ENCODE measurements around the gene DNTT.

DNA sequence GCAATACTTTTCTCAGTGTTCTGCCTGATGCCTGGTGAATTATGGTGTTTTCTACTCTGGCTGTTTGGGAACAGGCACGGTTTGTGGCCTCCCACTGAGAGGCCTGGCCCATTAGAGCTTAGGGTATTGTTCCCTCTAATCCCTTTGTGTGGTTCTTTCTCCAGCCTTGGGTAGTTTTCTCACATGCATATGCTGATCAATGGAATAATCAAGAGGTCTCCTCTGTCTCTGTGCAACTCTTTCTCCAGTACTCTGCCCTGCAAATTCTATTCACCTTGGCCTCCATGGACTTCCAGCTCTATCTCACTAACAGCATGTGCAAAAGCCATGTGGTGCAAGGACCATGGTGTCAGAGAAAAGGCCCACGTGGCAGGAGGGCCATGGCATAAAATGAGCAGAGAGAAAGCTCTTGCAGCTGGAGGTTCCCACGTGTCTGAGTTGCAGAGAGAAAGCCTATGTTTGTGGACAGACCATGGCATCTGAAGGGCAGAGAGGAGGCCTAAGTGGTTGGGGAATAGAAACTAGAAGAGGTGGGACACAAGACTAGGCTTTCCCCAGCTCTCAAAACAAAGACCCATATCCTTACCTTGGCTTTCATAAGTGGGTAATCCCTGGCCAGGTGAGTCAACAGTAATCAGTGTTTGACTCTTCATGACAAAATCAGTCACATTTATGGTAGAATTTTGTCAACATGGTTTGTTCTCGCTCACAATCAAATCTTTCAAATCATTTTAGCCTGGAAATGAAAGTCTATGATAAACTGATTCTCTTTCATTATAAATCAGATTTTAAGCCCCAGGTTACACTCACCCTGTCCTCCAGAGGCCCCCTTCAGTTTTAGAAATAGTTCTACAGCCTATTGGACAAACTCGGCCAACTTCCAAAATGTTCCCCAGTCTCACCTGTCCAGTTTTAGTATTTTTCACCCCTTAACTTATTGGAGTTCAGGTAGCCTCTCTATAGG is 37.3 kb downstream of the DNTT start:
- TF ChIP-seq, protein P1, sequence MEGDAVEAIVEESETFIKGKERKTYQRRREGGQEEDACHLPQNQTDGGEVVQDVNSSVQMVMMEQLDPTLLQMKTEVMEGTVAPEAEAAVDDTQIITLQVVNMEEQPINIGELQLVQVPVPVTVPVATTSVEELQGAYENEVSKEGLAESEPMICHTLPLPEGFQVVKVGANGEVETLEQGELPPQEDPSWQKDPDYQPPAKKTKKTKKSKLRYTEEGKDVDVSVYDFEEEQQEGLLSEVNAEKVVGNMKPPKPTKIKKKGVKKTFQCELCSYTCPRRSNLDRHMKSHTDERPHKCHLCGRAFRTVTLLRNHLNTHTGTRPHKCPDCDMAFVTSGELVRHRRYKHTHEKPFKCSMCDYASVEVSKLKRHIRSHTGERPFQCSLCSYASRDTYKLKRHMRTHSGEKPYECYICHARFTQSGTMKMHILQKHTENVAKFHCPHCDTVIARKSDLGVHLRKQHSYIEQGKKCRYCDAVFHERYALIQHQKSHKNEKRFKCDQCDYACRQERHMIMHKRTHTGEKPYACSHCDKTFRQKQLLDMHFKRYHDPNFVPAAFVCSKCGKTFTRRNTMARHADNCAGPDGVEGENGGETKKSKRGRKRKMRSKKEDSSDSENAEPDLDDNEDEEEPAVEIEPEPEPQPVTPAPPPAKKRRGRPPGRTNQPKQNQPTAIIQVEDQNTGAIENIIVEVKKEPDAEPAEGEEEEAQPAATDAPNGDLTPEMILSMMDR (IDR thresholded peaks at IDR 0.05) = no peak
- TF ChIP-seq EZH2 (IDR thresholded peaks at IDR 0.05) (no peak), EZH2phosphoT487 (IDR thresholded peaks at IDR 0.05) (no peak)
